NT2/D1 (cell line): ENCODE results near the gene GNG7.

Source experiments
- SUZ12 ChIP-seq: IDR thresholded peaks from 2 replicates; pipeline ENCODE4 v1.6.1; 2011; ENCODE audit not compliant: insufficient read length, insufficient read depth; ENCODE audit errors: extremely low read depth
- YY1 ChIP-seq: IDR thresholded peaks from 2 replicates; pipeline ENCODE4 v1.6.1; 2011; ENCODE audit not compliant: insufficient read length, insufficient read depth
- ZNF274 ChIP-seq: IDR thresholded peaks from 2 replicates; pipeline ENCODE4 v1.6.1; 2011; ENCODE audit warnings: mild to moderate bottlenecking, low read depth, low read length

GRCh38 chr19:2714531-2715269, 12.2 kb upstream of the GNG7 start:
- TF ChIP-seq YY1 (no peak), SUZ12 (no peak), ZNF274 (no peak)
